KG1 (cell line): Measurements from ENCODE around the gene CD86.
A peak's percentile ranks its signal among the peaks of the same experiment; 100 is the strongest.

ENCODE experiments used
- DNase-seq: peaks from one replicate; lab custom pipeline; 2025; lab: John Stamatoyannopoulos, UW

CD86 gene

GRCh38 chr3:122060040-122060698 lies 5.0 kb downstream of the CD86 start:
- no peak for DNase-seq

GRCh38 chr3:122063908-122064307 lies 8.7 kb downstream of the CD86 start:
- DNase-seq = no peak

DNA sequence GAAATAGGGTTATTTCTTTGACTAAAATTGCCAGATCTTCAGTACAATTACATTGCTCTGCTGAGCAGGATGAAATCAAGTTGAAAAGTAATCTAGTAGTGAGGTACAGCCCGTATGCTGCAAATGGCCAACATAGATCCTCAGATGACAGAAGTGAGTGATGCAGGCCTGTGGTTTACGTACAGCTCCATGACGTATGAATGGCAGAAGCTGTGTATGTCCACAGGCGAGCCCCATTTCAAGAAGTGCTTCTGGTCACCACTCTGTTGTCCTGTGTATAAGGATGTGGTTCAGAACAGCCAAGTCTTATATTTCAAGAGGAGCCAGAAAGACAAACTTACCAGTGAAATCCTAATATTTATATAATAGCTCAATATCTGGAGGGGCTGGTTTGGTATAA lies 9.2 kb downstream of the CD86 start:
- DNase-seq = no peak

GRCh38 chr3:122066331-122067213 lies 11.4 kb downstream of the CD86 start:
- DNase-seq = peak; percentile 63

GRCh38 chr3:122067214-122067550 lies 12.0 kb downstream of the CD86 start:
- peak; percentile 63 for DNase-seq

- peak; percentile 27 for DNase-seq
These were observed 12.6 kb downstream of the CD86 start for GRCh38 chr3:122067588-122068240.

GRCh38 chr3:122074621-122075265 lies 19.6 kb downstream of the CD86 start:
- DNase-seq = no peak

- no peak for DNase-seq
These were observed 21.5 kb downstream of the CD86 start for GRCh38 chr3:122076491-122077292.

GRCh38 chr3:122077293-122078234 lies 22.4 kb downstream of the CD86 start:
- no peak for DNase-seq

GRCh38 chr3:122078235-122078935 lies 23.2 kb downstream of the CD86 start:
- DNase-seq = no peak

DNA sequence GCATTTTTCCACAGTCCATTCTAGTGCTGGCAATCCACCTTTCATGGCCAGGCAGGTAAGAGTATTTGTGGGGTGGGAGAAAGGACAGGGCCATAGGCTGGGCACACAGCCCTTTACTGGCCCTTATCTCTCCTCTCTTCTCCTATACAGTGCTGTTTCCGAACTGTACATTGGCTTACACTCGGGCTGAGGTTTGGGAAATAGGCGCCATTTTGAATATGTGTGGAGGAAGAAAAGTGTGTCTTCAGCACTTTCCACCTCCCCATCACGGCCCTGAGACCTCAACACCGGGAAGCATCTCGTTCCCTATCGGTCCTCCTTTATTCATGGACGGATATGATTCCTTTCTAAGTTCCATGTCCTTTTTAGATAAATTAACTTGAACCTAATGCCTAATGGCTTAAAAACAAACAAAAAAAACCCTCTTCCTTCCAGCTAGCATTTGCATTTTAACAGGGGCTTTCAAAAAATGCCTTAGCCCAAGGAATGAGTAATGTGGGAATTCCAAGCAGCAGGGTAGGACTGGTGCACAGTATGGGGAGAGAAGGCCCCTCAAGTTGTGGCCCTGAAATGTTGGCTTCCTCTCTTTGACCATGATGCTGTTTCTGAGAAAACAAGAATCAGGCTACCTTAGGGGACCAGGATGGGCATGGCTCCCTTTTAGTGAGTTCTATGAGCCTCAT lies 24.5 kb downstream of the CD86 start:
- DNase-seq = no peak

- DNase-seq = no peak
These were observed 25.0 kb downstream of the CD86 start for GRCh38 chr3:122080207-122080587.

DNA sequence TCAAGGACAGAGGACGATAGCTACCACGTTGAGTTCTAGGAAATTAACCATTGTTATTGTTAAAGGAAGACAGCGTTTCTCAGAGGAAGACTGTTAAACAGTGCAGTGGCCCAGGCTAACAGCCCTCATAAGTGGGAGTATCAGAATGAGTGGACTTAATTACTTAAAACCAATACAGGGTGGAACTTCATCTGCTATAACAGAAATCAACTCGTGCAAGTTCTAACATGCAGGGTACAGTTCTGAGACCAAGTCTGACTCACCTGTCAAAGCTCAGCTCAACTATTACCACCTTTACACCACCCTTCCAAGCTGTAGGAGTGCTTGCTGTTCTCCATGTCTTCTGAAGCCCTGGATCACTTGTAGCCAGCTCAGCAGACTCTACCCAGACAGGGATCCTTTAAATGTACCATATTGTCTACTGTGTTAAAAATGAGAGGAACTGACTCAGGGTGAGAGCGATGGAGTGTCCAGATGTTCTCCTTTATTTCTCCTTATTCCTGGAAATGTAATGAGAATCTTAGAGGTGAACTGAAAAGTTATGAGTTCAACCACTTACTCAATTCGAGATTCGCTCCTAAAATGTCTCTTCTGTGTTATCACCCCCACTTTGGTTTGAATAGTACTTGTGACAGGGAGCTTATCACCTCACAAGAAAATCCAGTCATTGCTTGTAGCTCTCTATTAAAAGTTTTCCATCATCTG lies 26.5 kb downstream of the CD86 start:
- no peak for DNase-seq

DNA sequence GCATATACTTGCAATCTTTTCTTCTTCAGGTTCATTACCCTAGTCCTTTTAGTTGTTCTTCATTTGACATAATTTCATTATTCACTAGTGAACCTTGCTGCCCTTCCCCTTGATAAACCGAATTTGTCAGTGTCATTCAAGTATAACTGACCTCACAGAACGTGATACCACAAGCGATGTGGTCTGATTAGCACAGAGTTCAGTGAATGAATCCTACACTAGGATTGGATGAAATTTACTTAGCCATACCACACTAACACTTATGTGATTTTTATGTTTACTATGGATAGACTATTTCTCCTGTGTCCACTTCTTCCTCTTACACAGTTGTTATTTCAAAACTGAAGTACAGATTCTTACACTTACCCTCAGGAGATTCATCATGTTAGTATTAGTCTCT lies 27.2 kb downstream of the CD86 start:
- no peak for DNase-seq

DNA sequence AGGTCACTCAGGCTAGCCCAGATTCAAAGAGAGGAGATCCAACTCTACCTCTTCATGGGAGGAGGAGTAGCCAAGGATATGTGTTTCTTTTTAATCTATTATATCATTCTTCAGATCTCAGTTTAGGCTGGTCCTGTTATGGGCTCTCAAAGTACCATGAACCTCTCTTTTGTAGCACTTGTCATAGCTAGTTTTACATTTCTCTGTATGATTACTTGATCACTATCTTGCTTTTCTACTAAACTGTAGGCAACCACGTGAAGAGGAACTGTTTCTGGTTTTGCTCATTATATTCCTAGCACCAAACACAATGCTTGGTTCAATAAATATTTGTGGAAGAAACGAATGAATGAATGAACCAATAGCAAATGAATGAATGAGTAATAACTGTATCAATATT lies 29.6 kb downstream of the CD86 start:
- DNase-seq = no peak

- no peak for DNase-seq
These were observed 30.5 kb downstream of the CD86 start for GRCh38 chr3:122085673-122086072.

- no peak for DNase-seq
These were observed 33.4 kb downstream of the CD86 start for GRCh38 chr3:122088531-122088930.

DNA sequence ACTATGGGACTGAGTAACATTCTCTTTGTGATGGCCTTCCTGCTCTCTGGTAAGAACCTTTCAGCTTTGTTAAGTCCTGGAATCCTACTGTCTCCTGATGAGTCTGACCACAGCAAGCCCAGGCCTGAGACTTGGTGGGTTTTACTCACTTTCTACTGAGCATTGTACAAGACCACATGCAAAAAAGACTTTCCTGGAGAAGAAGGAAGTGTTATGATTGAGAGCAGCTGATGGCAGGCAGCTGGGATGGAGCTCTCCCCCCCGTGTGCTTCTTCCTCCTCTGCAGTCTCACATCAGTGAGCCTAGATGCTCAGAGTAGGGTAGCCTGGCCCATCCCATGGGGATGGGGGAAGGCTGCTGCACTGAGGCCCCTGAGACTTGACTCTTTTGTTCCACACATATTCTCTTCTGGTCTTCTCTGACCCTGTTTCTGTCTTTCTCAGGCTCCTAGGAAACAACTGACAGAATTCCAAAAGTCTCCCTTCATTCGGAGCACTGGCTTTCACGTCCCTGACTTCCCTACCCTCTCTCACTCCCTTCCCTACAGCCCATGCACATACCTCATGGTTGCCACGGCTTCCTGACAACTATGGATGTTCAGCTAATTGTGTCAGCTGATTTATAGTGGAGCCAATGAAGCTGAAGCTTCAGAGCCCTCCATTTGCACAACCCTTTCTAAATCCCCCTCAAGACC lies 36.6 kb downstream of the CD86 start:
- no peak for DNase-seq
